Measurements from ENCODE around the gene CIROP.

- TF ChIP-seq NFYB (CRISPR knock-in tag; conservative IDR thresholded peaks at IDR 0.05; ENCODE audit: low read depth) (no peak), ERG (CRISPR knock-in tag; IDR thresholded peaks at IDR 0.05) (no peak), STAT6 (CRISPR knock-in tag; conservative IDR thresholded peaks at IDR 0.05; ENCODE audit: low read depth) (no peak), EMX1 (CRISPR knock-in tag; IDR thresholded peaks at IDR 0.05) (no peak), CTCF (IDR thresholded peaks at IDR 0.05) (no peak)
- TF ChIP-seq, protein P1, sequence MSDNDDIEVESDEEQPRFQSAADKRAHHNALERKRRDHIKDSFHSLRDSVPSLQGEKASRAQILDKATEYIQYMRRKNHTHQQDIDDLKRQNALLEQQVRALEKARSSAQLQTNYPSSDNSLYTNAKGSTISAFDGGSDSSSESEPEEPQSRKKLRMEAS (CRISPR knock-in tag; IDR thresholded peaks at IDR 0.05): no peak
- TF ChIP-seq, protein P2, sequence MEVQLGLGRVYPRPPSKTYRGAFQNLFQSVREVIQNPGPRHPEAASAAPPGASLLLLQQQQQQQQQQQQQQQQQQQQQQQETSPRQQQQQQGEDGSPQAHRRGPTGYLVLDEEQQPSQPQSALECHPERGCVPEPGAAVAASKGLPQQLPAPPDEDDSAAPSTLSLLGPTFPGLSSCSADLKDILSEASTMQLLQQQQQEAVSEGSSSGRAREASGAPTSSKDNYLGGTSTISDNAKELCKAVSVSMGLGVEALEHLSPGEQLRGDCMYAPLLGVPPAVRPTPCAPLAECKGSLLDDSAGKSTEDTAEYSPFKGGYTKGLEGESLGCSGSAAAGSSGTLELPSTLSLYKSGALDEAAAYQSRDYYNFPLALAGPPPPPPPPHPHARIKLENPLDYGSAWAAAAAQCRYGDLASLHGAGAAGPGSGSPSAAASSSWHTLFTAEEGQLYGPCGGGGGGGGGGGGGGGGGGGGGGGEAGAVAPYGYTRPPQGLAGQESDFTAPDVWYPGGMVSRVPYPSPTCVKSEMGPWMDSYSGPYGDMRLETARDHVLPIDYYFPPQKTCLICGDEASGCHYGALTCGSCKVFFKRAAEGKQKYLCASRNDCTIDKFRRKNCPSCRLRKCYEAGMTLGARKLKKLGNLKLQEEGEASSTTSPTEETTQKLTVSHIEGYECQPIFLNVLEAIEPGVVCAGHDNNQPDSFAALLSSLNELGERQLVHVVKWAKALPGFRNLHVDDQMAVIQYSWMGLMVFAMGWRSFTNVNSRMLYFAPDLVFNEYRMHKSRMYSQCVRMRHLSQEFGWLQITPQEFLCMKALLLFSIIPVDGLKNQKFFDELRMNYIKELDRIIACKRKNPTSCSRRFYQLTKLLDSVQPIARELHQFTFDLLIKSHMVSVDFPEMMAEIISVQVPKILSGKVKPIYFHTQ (CRISPR knock-in tag; IDR thresholded peaks at IDR 0.05): no peak
These were observed 34.3 kb downstream of the CIROP start for GRCh38 chr14:23070262-23071129.

Measured in WTC11 (cell line).